AG08395 (cell line): ENCODE measurements around the gene TBR1.

Source experiments
- DNase-seq: peaks from one replicate; pipeline ENCODE4 v3.0.0; 2012; ENCODE audit warnings: mixed read lengths, low spot score

TBR1 gene

GRCh38 chr2:161427664-161428587, 11.8 kb downstream of the TBR1 start:
- DNase-seq: no peak

- DNase-seq: no peak
Observed at GRCh38 chr2:161430386-161430785, 14.3 kb downstream of the TBR1 start.

DNA sequence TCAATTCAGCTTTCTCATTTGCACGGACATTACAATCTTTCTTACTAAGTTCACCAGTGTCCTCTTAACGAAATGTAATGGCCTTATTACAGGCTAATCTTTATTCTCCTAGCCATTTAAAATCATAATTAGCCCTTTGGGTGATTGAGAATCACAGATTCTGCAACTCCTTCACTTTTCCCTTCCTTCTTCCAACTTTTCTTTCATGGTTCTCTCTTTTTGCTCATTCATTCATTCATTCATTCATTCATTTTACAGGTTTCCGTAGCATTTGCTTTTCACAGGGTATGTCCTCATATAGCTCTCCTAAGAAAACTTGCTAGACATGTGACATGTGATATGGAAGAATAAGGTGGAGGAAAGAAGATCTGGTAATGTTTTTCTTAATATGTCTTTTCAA, 16.0 kb downstream of the TBR1 start:
- no peak for DNase-seq

DNA sequence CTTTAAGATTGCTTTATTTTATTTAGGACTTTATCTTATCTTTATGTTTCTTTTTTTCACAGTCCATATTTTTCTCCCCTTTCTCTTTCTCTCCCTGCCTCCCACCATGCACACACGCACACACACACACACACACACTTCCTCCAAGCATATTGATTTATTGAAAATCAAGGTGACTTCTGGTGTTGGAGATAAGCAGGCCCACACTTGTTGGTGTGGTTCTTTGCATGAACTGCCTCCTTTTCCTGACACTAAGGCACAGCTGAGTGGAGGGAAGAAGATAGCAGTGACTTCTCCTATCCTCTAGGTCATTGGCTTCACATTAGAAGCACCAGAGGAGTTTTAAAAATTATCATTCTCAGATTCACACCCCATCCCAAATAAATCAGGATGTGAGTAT, 18.0 kb downstream of the TBR1 start:
- DNase-seq: no peak

GRCh38 chr2:161436411-161436810, 20.3 kb downstream of the TBR1 start:
- peak; percentile 66 for DNase-seq

DNA sequence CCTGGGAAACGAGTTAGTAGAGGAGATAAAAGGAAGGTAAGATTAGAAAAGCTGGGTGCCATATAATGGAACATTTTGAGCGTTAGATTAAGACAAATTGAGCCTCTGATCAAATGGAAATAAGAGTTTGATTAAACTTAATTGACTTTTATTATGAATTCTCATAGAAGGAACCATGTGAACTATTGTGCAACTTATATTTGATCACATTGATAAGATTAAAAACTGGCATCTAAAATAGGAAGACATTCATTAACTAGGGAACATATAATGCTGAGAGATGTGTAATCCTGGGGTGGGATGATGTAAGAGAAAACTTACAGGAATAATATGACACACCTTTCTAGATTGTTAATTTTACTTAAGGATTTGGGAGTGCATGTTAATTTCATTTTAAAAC, 22.5 kb downstream of the TBR1 start:
- no peak for DNase-seq

DNA sequence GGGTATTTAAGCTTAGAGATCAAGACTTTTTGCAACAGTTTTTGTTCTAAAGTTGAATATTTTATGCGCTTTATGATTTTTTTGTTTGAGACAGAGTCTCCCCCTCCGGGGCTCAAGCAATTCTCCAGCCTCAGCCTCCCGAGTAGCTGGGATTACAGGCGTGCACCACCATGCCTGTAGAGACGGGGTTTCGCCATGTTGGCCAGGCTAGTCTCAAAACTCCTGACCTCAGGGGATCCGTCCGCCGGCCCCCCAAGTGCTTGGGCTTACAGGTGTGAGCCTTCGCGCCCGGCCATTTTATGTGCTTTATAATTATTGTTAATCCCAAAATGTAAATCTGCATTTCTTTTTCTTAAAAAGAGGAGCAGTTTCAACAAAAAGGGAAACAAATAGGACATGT, 29.0 kb downstream of the TBR1 start:
- no peak for DNase-seq

DNA sequence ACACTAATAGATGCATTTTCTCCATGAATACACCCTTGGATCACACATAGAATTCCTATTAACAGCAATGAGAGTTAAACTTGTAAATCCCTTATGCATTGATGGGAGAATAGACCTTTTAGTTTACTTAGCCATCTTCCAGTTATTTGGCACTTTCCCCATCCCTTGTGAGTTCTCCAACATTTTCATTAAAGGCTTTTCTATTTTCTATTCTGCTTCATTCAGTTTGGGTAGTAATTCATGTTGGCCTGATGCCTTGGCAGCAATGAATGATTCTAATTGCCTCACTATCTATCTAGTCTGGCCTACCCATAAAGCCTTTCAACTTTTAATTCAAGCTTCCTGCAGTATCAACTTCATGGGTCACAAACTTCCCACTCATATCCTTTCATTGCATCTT, 32.3 kb downstream of the TBR1 start:
- DNase-seq: no peak

DNA sequence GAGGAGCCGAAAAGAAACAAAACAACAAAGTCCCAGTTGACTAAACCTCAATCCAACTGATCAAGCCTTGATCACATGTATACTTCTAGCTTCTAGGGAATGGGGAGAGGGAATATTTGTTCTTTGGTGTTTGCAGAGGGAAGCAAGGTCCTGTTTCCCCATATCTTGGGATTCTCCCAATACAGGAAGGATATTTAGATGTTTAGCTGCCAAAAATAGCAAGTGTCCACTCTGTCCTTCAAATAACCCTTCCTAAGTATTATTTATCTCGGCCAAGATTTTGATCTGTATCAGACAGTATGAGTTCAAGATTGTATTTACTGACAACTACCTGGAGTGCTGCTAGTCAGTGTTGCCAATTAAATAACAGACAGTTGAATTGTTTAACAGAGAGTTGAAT, 55.5 kb downstream of the TBR1 start:
- no peak for DNase-seq

- no peak for DNase-seq
Observed at GRCh38 chr2:161474920-161475319, 58.8 kb downstream of the TBR1 start.
